H1 (cell line): ENCODE data around the gene BSPH1. TPM values are rescaled to one million over a fixed set of nuclear protein-coding genes. Genes with fewer than 3 reads are reported as not detected.

Experiments used
- CTCF ChIA-PET: fragments of 300-600 bp; sonication (Branson Sonifier 250); formaldehyde crosslinking; loops from one replicate; lab custom pipeline; 2021; ENCODE audit not compliant: partially characterized antibody; lab: Charles Lee
- POLR2A ChIA-PET: fragments of 300-600 bp; sonication (Branson Sonifier 250); formaldehyde crosslinking; loops from one replicate; lab custom pipeline; 2021; ENCODE audit warnings: inconsistent platforms; ENCODE audit not compliant: partially characterized antibody; lab: Charles Lee
- DNase-seq, 2 experiments: peaks; one replicate each; pipeline versions ENCODE4 v3.0.0 to v3.0.0-alpha.2; 2010 to 2022; ENCODE audit warnings: low spot score in 2 of 2, low read depth in 1 of 2, mixed read lengths in 1 of 2
- FAIRE-seq: peaks from 2 replicates; lab custom pipeline; 2011; peaks lifted over from hg19 to GRCh38; lab: Jason Lieb, UNC
- H2AFZ ChIP-seq: 2 replicates; pipeline ENCODE4 v1.8.1; 2012; ENCODE audit warnings: low read length, inconsistent platforms
- H2AK5ac ChIP-seq: 2 replicates; pipeline ENCODE4 v1.6.1; 2013; ENCODE audit warnings: low read depth, low read length
- H2BK120ac ChIP-seq: replicated peaks from 2 replicates; pipeline ENCODE3; 2013; ENCODE audit warnings: low read depth, low read length, inconsistent platforms
- H2BK12ac ChIP-seq: 2 replicates; pipeline ENCODE4 v1.6.1; 2013; ENCODE audit warnings: low read depth, low read length
- H2BK15ac ChIP-seq: 2 replicates; pipeline ENCODE4 v1.6.1; 2013; ENCODE audit warnings: low read length
- H2BK20ac ChIP-seq: 2 replicates; pipeline ENCODE4 v1.6.1; 2013; ENCODE audit warnings: low read length
- H2BK5ac ChIP-seq: 2 replicates; pipeline ENCODE4 v1.6.1; 2013; ENCODE audit warnings: low read depth, low read length
- H3K14ac ChIP-seq: 2 replicates; pipeline ENCODE4 v1.6.1; 2013; ENCODE audit warnings: inconsistent platforms; ENCODE audit not compliant: insufficient read length
- H3K18ac ChIP-seq: 2 replicates; pipeline ENCODE4 v1.6.1; 2013; ENCODE audit warnings: low read length; ENCODE audit errors: extremely low read depth
- H3K23ac ChIP-seq: 2 replicates; pipeline ENCODE4 v1.6.1; 2013; ENCODE audit warnings: inconsistent platforms; ENCODE audit not compliant: insufficient read length
- H3K23me2 ChIP-seq: 2 replicates; pipeline ENCODE4 v1.6.1; 2013; ENCODE audit warnings: low read depth, low read length
- H3K27ac ChIP-seq: 2 replicates; pipeline ENCODE4 v1.6.1; 2011; ENCODE audit warnings: low read depth, low read length, inconsistent platforms
- H3K27me3 ChIP-seq, 4 experiments: replicated peaks in 1 of 4; 1 replicate in 1 of 4; 2 replicates in 3 of 4; pipeline versions ENCODE4 v1.6.1 to v1.8.1; 2011 to 2013; ENCODE audit warnings: low read length in 3 of 4, mild to moderate bottlenecking in 3 of 4, inconsistent platforms in 2 of 4, mixed read lengths in 2 of 4, moderate library complexity in 1 of 4; ENCODE audit not compliant: control insufficient read depth in 3 of 4, insufficient read depth in 3 of 4; ENCODE audit errors: extremely low read depth in 1 of 4
- H3K36me3 ChIP-seq, 4 experiments: 2 replicates each; pipeline versions ENCODE4 v1.6.1 to v1.8.1; 2011 to 2013; ENCODE audit warnings: mild to moderate bottlenecking in 4 of 4, low read length in 3 of 4, moderate library complexity in 2 of 4, control low read depth in 1 of 4, inconsistent platforms in 1 of 4; ENCODE audit not compliant: insufficient read depth in 4 of 4, control insufficient read depth in 2 of 4
- H3K4ac ChIP-seq: replicated peaks from 2 replicates; pipeline ENCODE3; 2013; ENCODE audit warnings: low read length, low read depth, mixed read lengths, inconsistent platforms; ENCODE audit not compliant: insufficient read length
- H3K4me1 ChIP-seq, 4 experiments: replicated peaks in 1 of 4; 1 replicate in 1 of 4; 2 replicates in 3 of 4; pipeline versions ENCODE4 v1.6.1 to v1.8.1; 2011 to 2013; ENCODE audit warnings: low read length in 3 of 4, inconsistent platforms in 2 of 4, mixed read lengths in 1 of 4; ENCODE audit not compliant: insufficient read depth in 4 of 4, control insufficient read depth in 3 of 4
- H3K4me2 ChIP-seq, 2 experiments: 2 replicates each; pipeline versions ENCODE4 v1.6.1 to v1.8.1; 2011 to 2013; ENCODE audit warnings: low read depth in 2 of 2, low read length in 2 of 2, control low read depth in 1 of 2, inconsistent platforms in 1 of 2, mild to moderate bottlenecking in 1 of 2; ENCODE audit not compliant: insufficient read depth in 1 of 2
- H3K4me3 ChIP-seq, 4 experiments: fragments of 200-600, 300-600 bp in 1 of 4; sonication (generic), shearing (Covaris generic), sonication (Bioruptor Twin) in 1 of 4; 2 replicates each; pipeline versions ENCODE4 v1.5.1 to v1.8.1; 2011 to 2016; ENCODE audit warnings: low read length in 4 of 4, low read depth in 3 of 4, control low read depth in 2 of 4, inconsistent platforms in 2 of 4, mild to moderate bottlenecking in 2 of 4, mixed read lengths in 1 of 4, moderate library complexity in 1 of 4; ENCODE audit not compliant: insufficient read depth in 2 of 4; ENCODE audit errors: extremely low read depth in 1 of 4
- H3K56ac ChIP-seq: replicated peaks from 2 replicates; pipeline ENCODE3; 2013; ENCODE audit warnings: low read depth, mild to moderate bottlenecking, mixed read lengths, low read length, inconsistent platforms; ENCODE audit not compliant: insufficient read length
- H3K79me1 ChIP-seq: 2 replicates; pipeline ENCODE4 v1.6.1; 2013; ENCODE audit warnings: low read depth, low read length, control low read depth
- H3K79me2 ChIP-seq, 2 experiments: 2 replicates each; pipeline versions ENCODE4 v1.6.1 to v1.8.1; 2012 to 2013; ENCODE audit warnings: low read length in 2 of 2, mild to moderate bottlenecking in 2 of 2, inconsistent platforms in 1 of 2; ENCODE audit not compliant: insufficient read depth in 2 of 2, control insufficient read depth in 1 of 2
- H3K9ac ChIP-seq, 4 experiments: replicated peaks in 1 of 4; 1 replicate in 1 of 4; 2 replicates in 3 of 4; pipeline versions ENCODE4 v1.6.1 to v1.8.1; 2011 to 2013; ENCODE audit warnings: low read depth in 3 of 4, low read length in 3 of 4, control low read depth in 2 of 4, mild to moderate bottlenecking in 2 of 4, moderate library complexity in 2 of 4, inconsistent platforms in 1 of 4; ENCODE audit errors: extremely low read depth in 1 of 4
- H3K9me3 ChIP-seq, 2 experiments: 2 replicates each; pipeline versions ENCODE4 v1.6.1 to v1.8.1; 2012 to 2013; ENCODE audit warnings: mild to moderate bottlenecking in 2 of 2, moderate library complexity in 2 of 2, control low read depth in 1 of 2, inconsistent platforms in 1 of 2, low read depth in 1 of 2, low read length in 1 of 2, mixed read lengths in 1 of 2; ENCODE audit not compliant: insufficient read depth in 2 of 2
- H4K20me1 ChIP-seq, 2 experiments: replicated peaks in 1 of 2; 2 replicates each; pipeline versions ENCODE3 to v1.8.1; 2011 to 2013; ENCODE audit warnings: inconsistent platforms in 2 of 2, low read length in 2 of 2, mild to moderate bottlenecking in 1 of 2; ENCODE audit not compliant: insufficient read depth in 2 of 2, control insufficient read depth in 1 of 2
- H4K5ac ChIP-seq: 2 replicates; pipeline ENCODE4 v1.6.1; 2013; ENCODE audit warnings: low read length, low read depth, mixed read lengths, inconsistent platforms; ENCODE audit not compliant: insufficient read length
- H4K8ac ChIP-seq: 2 replicates; pipeline ENCODE4 v1.8.0; 2013; ENCODE audit warnings: mild to moderate bottlenecking, moderate library complexity, low read length, inconsistent platforms; ENCODE audit not compliant: insufficient read depth; ENCODE audit errors: extremely low read depth
- H4K91ac ChIP-seq: replicated peaks from 2 replicates; pipeline ENCODE3; 2013; ENCODE audit warnings: low read length, mixed read lengths, inconsistent platforms; ENCODE audit not compliant: insufficient read length
- ATF3 ChIP-seq: IDR thresholded peaks from 2 replicates; pipeline ENCODE4 v1.6.1; 2011; ENCODE audit warnings: low read depth, mild to moderate bottlenecking, low read length; ENCODE audit not compliant: insufficient read depth
- BACH1 ChIP-seq: IDR thresholded peaks from 2 replicates; pipeline ENCODE4 v1.6.1; 2012; ENCODE audit warnings: low read length, improper control_type of control experiment
- BRCA1 ChIP-seq: IDR thresholded peaks from 2 replicates; pipeline ENCODE4 v1.6.1; 2012; ENCODE audit warnings: low read depth, low read length, improper control_type of control experiment
- E2F6 ChIP-seq: IDR thresholded peaks from 2 replicates; pipeline ENCODE4 v1.6.1; 2012; ENCODE audit warnings: inconsistent platforms
- EP300 ChIP-seq, 2 experiments: IDR thresholded peaks; 1 replicate in 1 of 2; 2 replicates in 1 of 2; pipeline ENCODE4 v1.6.1; 2011 to 2012; ENCODE audit warnings: low read depth in 2 of 2, low read length in 2 of 2, mild to moderate bottlenecking in 2 of 2, borderline replicate concordance in 1 of 2, inconsistent platforms in 1 of 2, moderate library complexity in 1 of 2
- HDAC2 ChIP-seq, 2 experiments: fragments of 300-600 bp in 1 of 2; sonication (generic) in 1 of 2; IDR thresholded peaks; 2 replicates each; pipeline ENCODE4 v1.6.1; 2011 to 2012; ENCODE audit warnings: low read depth in 2 of 2, low read length in 2 of 2, mild to moderate bottlenecking in 2 of 2, moderate library complexity in 2 of 2, borderline replicate concordance in 1 of 2, inconsistent platforms in 1 of 2
- NRF1 ChIP-seq: IDR thresholded peaks from 2 replicates; pipeline ENCODE4 v1.6.1; 2011; ENCODE audit warnings: mild to moderate bottlenecking, low read depth, low read length, improper control_type of control experiment
- POLR2A ChIP-seq, 2 experiments: IDR thresholded peaks; 1 replicate in 1 of 2; 2 replicates in 1 of 2; pipeline ENCODE4 v1.6.1; 2011; ENCODE audit warnings: low read depth in 2 of 2, low read length in 2 of 2, mild to moderate bottlenecking in 2 of 2; ENCODE audit errors: control extremely low read depth in 1 of 2
- SIX5 ChIP-seq: IDR thresholded peaks from 2 replicates; pipeline ENCODE4 v1.6.1; 2011; ENCODE audit warnings: mild to moderate bottlenecking, low read depth, low read length
- YY1 ChIP-seq: IDR thresholded peaks from 2 replicates; pipeline ENCODE4 v1.6.1; 2011; ENCODE audit warnings: low read depth, mild to moderate bottlenecking, low read length
- WGBS, 2 experiments: shearing (Covaris generic) in 1 of 2; methylation state at CpG; one replicate each; pipeline versions ENCODE4 v1.1.6 to v1.1.7; 2013 to 2015; ENCODE audit warnings: low lambda C conversion rate in 2 of 2, mixed read lengths in 2 of 2, inconsistent platforms in 1 of 2, low coverage in 1 of 2, missing lambda C conversion rate in 1 of 2; ENCODE audit not compliant: insufficient replicate concordance in 2 of 2, insufficient coverage in 1 of 2, insufficient read length in 1 of 2; ENCODE audit errors: extremely low coverage in 1 of 2, missing lambda C conversion rate in 1 of 2; 5-methylcytosine and 5-hydroxymethylcytosine counted together
- polyA plus RNA-seq, 7 experiments: library from polyadenylated mRNA; depleted of rRNA in 3 of 7; stranded (reverse) in 5 of 7; unstranded in 2 of 7; fragments of >200 nt in 5 of 7; fragments of 200-250 nt in 2 of 7; gene quantifications; 1 replicate in 5 of 7; 2 replicates in 1 of 7; 4 replicates in 1 of 7; pipeline versions ENCODE4 v1.2.1 to v1.2.3, GENCODE V29; 2011 to 2013; ENCODE audit warnings: missing spikeins in 2 of 7, mixed read lengths in 2 of 7
- total RNA-seq: library from RNA; stranded (reverse); fragmentation: NEBNext Ultra II Directional; extraction: Animal tissue kit (Norgen Biotek cat#: 25700); gene quantifications from 2 replicates; pipeline ENCODE4 v1.2.1, GENCODE V29; 2021

The BSPH1 gene
- total and polyA plus RNA-seq, 2 of the 8 experiments (the other 6 are each of a cell fraction or from before 2014, with no cell fraction given) = not detected

- Histone ChIP-seq H2AFZ (no peak overlapping the region), H3K27me3 (no peaks in the 10 kb centered on the region), H2BK15ac (no peak overlapping the region), H3K9me3 (no peaks in the 10 kb centered on the region), H4K20me1 (no peaks in the 10 kb centered on the region), H2AK5ac (no peak overlapping the region), H3K79me1 (no peaks in the 10 kb centered on the region), H3K4me2 (no peak overlapping the region), H3K27ac (no peak overlapping the region), H3K23ac (no peak overlapping the region), H3K4me3 (no peak overlapping the region), H4K8ac (no peak overlapping the region), H4K5ac (no peak overlapping the region), H3K9ac (no peak overlapping the region), H2BK12ac (no peak overlapping the region), H3K36me3 (no peaks in the 10 kb centered on the region), H3K18ac (no peak overlapping the region), H3K4ac (no peak overlapping the region), H3K56ac (no peak overlapping the region), H3K4me1 (no peaks in the 10 kb centered on the region), H3K14ac (no peak overlapping the region), H3K23me2 (peaks cover 2% of the 10 kb centered on the region; the same call in 1 of the 2 replicates), H2BK120ac (no peak overlapping the region), H2BK5ac (no peak overlapping the region), H3K79me2 (no peaks in the 10 kb centered on the region)
- POLR2A ChIA-PET = no interaction called here
- FAIRE-seq (no peak), DNase-seq (no peak)
- CTCF ChIA-PET = interaction anchor here (0.7 to 2.3 kb wide), 2 partner anchors 17 to 55 kb away, joined by 3 to 7 read pairs; no protein-coding TSS in a partner anchor
- WGBS, 2 experiments = 93% methylated on average over 1 of the region's 3 CpGs; no CpG with 5 or more reads in 1 of the 2 experiments
- no peak for TF ChIP-seq HDAC2 (IDR thresholded peaks at IDR 0.05; ENCODE audit: borderline replicate concordance in 1 of 2, low read depth in 2 of 2, low read length in 2 of 2)
- TF ChIP-seq SIX5 = no peak
- no peak for TF ChIP-seq BACH1
- no peak for TF ChIP-seq EP300 (IDR thresholded peaks at IDR 0.05; ENCODE audit: borderline replicate concordance in 1 of 2, low read depth in 2 of 2, low read length in 2 of 2)
- no peak for TF ChIP-seq ATF3
- no peak for TF ChIP-seq YY1
- TF ChIP-seq E2F6 = no peak
- TF ChIP-seq BRCA1 = no peak
- no peak for TF ChIP-seq NRF1
- TF ChIP-seq POLR2A (IDR thresholded peaks at IDR 0.05; ENCODE audit: control extremely low read depth in 1 of 2, low read depth in 2 of 2, low read length in 2 of 2) = no peak
- TF ChIP-seq, all 59 proteins: peak for 0
- Histone ChIP-seq H4K91ac (no peak overlapping the region), H2BK20ac (no peak overlapping the region)
Observed at GRCh38 chr19:48023518-48023917, 31.5 kb upstream of the BSPH1 start.
